Measurements from ENCODE around the gene FAM193A.

DNA sequence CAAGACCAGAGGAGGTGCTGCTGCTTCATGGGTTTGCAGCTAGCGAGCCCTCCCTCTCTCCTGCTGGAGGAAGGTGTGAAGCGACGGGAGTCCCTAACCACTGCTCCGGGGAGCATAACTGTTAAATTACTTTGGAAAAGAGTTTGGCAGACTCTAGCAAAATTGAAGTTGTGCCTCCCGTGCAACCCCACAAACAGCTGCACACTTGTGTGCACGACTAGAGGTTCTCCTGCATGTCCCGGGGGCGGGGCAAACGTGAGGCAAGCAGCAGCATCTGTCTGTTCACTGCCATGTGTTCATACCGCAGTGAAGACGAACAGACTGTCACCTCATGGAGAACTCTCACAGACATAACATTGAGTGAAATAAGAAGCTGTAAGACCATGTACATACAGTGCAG, 185.1 kb downstream of the FAM193A start:
- TF ChIP-seq CTCF (IDR thresholded peaks at IDR 0.05) (no peak), POLR2A (IDR thresholded peaks at IDR 0.05) (no peak)
